Activated CD8-positive, alpha-beta memory T cell treated with anti-CD3 and anti-CD28 coated beads for 1 hour (primary cell): ENCODE measurements around the gene HTR7.

Experiments
- DNase-seq, 2 donors: peaks; one replicate each; pipeline ENCODE4 v3.0.0-alpha.2; 2020; ENCODE audit warnings: low read depth in 1 of 2; ENCODE audit errors: extremely low read depth in 1 of 2

HTR7 gene

DNA sequence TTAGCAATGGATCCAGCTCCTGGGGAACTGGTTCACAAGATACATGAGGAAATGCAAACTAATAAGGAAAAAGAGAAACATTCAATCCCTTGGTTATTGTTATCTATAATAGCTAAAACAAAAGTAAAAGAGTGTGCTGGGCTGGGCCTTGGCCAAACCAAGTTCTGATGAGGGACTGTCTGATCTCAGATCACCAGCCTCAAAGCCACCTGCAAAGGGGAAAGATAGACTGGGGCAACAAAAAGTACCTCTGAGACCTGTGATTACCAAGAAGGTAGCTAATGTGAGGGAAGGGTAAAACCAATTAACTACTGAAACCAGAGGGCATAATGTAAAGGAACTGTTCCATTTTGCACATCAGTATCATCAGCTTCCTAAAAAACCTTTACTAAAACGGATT lies 51.2 kb downstream of the HTR7 start:
- no peak for DNase-seq

DNA sequence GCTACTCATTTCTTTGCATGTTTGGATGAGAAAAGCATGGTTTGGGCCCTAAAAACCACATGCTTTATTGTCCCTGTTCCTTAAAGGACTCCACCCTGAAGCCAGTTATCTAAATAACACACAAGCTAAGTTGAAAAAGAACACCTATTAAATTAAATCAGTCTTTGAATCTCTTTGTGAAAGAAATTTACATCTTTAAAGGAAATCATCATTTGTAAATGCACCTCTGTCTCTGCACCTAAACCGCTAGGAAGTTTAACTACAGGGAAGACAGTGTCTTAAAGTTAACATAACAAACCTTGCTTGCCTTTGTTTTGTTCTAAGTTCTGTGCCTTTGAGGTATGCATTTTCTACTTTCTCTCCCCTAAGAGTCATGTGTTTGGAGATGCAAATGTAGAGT lies 52.6 kb downstream of the HTR7 start:
- no peak for DNase-seq

DNA sequence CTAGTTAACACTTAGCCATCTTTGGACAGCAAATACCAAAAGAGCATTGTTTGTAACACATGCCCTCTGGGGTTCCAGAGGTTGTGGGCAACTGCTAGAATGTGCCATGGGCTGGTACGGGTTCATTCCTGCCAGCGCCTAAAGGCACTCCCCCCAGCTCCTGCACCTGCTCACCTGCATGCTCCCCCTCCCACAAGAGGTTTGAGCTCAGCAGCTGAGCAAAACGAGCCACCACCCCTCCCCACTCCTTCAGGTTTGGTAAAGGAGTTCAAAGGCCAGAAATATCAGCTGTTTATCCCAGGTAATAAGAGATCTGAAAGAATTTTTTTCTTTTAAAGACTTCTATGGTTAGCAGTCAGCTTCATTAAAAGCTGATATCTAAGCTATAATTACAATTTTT lies 53.5 kb downstream of the HTR7 start:
- no peak for DNase-seq

DNA sequence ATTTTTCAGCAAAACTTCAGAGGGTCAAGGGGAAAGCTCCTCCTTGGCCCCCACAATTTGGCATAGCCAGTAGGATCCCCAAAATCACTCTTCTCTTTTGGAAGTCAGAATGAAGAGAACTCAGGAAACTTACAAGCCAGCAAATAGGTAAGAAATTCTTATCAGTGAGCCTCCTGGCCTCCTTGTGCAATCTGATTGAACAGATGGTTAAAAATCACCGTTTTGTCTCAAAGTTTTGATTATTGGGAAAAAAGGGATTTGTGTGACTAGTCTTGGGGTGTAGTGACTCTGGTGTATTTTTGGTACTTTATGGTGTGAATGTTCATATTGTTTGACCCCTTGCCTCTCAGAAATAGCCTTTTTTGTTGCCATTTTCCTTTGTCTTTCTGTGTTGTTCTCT lies 56.2 kb downstream of the HTR7 start:
- DNase-seq: no peak

DNA sequence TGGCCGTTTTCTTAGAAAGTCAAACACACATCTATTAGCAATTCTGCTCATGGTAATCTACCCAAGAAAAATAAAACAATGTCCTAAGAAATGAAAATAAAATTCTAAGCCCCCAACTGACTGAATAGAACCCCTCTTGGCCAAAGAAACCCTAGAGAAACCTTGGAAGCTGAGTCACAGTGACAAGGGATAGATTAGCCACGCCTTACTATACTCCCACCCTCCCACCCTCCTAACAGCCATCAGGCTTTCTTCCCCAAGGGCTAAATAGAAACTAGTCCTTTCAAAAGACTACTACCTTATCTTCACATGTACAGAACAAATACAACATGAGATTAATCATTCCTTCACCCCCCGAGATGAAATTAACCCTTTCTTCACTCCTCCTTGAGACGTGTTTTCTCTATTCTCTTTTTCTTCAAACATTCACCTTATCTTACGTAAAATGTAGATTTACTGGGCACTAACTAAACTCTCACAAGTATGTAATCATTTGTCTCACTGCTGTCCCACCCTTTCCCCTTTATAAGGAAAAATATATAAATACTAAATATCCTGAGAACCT lies 57.5 kb downstream of the HTR7 start:
- DNase-seq: no peak

DNA sequence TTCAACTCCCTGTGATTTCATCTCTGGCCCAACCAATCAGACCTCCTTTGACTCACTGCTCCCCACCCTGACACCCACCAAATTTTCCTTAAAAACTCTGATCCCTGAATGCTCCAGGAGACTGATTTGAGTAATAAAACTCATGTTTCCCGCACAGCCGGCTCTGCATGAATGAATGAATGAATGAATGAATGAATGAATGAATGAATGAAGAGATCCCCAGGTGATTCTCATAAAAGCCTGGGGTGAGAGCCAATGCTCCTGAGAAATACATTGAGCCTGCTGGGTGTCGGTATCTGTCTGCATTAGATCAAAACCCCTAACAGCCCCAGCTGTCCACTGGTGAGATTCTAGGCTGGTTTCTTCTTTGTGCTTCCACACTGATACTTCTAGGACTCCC lies 58.7 kb downstream of the HTR7 start:
- DNase-seq: no peak

DNA sequence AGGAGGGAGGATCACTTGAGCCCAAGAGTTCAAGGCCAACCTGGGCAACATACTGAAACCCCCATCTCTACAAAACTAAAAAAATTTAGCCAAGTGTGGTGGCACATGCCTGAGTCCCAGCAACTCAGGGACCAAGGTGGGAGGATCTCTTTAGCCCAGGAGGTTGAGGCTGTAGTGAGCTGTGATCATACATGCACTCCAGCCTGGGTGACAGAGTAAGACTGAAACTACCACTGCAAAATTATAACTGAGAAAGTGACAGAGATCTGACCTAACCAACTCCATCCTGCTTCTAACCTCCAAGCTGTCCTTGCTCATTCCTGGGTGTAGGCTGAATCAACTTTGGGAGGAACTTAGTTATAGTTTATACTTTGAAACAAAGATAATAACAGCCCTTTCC lies 59.4 kb downstream of the HTR7 start:
- no peak for DNase-seq

DNA sequence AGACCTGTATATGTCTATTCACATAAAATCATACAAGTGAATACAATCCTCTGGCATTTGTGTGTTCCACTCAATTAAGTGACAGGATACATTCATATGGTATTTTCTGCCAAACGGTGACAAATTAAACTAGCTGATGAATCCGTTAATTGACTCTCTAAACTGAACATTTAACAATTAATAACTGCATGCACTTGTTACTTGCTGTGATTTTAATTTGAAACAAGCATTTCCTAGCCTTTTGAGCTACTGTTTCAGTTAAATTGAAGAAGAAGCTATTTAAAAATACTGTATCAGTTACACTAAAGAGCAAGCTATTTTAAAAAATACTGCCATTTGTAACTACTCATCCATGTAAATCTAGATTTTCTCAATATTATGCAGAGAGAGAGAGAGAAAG lies 67.4 kb downstream of the HTR7 start:
- no peak for DNase-seq

DNA sequence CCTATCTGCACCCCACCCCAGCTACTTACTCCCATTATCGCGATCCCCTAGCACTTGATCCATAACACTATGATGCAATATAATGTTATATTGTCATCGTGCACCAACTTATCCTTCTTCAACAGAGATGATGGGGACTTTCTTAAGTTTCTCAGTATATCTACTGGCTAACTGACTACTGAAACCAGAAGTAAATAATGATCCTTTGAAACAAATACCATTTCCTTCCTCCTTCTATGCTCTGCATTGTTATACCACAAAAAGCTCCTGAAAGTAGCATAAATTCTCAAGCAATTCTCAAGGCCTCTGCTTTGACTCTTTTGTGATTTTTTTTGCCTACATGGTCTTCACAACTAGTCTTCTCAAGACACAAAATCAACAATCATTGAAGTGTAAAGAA lies 68.9 kb downstream of the HTR7 start:
- DNase-seq: no peak

DNA sequence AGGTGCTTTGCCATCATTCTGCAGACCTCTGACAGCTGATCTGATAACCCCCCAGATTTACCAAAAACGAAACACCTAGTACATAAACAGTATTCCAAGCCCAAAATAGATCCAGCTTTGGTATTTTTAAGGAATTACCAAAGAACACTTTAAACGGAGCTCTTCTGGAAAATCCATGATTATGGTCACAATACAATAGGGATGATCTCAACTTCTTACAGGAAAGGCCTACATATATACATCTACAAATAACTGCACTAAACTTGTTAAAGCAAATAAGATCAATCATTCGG lies 69.7 kb downstream of the HTR7 start:
- no peak for DNase-seq

DNA sequence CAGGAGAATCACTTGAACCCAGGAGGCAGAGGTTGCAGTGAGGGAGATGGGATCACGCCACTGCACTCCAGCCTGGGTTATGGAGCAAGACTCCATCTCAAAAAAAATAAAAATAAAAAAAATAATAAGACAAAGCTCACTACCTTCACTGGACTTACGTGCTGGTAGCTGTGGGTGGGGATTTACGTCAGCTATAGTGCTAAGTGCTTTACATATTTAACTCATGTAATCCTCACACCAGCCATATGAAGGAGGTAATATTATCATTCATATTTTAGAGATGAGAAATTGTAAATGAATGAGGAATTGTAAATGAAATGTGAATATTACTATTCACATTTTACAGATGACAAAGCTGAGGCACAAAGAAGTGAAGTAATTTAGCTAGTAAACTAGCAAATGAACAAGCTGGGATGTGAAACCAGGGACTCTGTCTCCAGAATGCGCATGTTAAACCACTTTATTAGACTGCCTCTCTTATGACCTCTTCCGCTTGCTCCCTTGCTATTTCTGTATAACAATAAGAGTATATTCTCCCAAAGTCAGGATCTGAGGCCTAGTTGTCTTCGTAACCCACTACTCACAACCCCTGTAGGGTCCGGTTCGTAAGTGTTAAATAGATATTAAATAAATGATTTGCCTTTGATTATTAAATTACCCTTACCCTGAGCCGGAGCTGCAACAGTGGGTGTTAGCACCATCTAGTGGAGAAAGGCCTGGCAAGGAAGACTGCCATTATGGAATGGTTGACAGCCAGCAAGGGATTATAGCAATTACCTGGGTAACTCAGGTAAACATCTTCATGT lies 70.2 kb downstream of the HTR7 start:
- DNase-seq: no peak

DNA sequence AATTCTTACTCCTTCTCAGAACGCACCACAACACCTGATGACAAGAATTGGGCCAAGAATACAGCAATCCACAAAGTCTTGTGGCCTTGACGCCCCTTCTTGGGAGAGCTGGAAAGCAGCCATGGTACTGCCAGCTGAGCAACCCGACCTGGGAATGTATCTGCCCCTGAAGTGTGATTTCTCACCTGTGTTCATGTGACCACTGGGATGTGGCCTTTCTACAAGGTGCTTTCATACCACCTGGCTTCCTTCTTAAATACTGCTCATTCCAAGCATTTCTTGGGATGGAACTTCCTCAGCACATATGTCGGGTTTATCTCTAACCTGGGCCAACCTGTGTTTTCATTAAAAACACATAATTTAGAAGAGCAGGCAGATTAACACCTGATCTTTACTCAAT lies 72.1 kb downstream of the HTR7 start:
- DNase-seq: no peak

DNA sequence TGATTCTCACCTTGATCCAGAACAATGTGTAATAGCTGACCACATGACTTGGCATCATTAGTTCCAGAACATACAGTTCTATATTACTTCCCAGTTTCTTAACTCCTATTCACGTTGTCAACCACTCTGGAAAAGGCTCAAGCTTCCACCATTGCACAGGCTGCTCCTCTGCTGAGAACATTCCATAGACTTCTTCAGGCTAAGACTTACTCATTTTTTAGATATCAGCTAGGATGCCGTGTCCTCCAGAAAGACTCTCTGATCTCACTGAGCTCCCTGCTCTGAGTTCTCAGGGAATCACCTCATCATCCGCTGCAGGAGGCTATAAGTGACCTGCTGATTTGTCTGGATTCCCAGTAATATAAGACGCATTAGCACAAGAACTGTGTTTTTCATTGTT lies 73.1 kb downstream of the HTR7 start:
- DNase-seq: no peak

DNA sequence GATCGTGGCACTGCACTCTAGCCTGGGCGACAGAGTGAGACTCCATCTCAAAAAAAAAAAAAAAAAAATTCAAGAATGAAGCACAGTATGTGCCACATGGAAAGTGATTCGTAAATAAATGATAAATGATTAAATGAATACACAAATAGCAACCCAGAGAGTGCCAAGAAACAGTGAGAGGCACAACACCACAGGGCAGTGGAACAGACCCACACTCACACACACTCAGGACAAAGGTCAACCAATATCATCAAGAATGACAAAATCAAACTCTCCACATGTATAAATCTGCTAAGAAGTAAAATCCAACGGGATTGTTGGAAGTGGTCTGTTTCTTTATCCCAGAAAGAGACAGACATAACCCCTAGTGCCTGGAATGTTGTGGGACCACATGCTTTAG lies 77.4 kb downstream of the HTR7 start:
- no peak for DNase-seq

DNA sequence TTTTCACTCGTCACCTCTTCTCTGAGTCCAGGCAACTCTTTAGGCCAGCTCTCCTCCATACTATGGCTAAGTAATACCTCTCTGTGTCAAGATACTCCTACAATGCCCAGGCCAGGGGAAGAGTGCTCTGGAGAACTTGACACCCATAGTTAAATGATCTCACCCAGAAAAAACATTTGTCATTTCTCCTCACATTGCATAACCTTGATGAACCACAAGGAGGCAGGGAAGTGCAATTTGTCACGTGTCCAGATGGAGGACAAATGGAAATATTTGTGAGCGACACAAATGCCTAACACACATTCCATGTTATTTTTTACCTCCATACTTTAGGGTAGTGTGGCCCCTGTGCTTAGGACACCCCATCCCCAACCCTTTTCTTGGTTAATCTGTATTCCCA lies 78.3 kb downstream of the HTR7 start:
- no peak for DNase-seq

DNA sequence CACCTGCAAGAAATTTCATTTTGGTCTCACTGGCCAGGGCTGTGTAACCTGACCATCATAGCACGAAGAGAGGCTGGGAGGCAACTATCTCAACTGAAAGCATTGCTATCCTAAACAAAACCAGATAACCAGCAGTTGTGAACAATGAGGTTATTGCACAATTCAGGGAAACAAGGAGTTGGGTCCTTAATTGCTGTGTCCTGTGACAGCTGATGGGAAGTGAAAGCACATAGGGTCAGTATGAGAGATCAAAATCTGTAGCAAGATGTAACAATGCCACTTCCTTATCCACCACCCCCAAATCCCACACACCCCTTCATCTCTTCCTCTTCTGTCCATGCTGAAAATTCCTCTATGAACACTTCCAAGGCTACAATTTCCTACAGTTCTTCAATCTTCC lies 80.2 kb downstream of the HTR7 start:
- no peak for DNase-seq

DNA sequence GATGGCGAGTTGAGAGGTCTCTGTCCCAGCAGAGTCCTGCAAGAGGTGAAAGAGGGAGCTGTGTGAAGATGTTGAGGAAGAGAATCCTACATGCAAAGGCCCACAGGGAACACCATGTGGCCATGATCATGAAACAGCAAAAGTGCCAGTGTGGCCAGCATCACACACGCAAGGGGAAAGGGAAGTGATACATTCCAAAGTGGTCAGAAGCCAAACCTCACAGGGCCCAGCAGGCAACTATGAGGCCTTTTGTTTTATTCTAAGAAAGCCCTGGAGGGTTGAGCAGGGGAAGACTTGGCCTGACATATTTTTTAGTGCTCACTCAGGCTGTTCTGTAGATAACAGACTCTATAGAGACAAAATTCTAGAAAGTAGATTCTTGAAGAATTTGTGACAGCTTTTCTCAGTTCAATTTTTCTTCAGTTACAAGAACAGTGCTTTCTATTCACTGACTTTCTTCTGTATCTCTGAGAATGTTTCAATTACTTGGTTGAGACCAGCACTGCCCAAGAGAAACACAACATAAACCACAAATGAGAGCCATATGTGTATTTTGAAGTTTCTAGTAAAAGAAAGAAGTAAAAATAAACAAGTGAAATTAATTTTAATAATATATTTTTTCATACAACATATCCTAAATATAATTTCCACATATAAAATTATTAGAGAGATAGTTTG lies 82.3 kb downstream of the HTR7 start:
- DNase-seq: no peak

DNA sequence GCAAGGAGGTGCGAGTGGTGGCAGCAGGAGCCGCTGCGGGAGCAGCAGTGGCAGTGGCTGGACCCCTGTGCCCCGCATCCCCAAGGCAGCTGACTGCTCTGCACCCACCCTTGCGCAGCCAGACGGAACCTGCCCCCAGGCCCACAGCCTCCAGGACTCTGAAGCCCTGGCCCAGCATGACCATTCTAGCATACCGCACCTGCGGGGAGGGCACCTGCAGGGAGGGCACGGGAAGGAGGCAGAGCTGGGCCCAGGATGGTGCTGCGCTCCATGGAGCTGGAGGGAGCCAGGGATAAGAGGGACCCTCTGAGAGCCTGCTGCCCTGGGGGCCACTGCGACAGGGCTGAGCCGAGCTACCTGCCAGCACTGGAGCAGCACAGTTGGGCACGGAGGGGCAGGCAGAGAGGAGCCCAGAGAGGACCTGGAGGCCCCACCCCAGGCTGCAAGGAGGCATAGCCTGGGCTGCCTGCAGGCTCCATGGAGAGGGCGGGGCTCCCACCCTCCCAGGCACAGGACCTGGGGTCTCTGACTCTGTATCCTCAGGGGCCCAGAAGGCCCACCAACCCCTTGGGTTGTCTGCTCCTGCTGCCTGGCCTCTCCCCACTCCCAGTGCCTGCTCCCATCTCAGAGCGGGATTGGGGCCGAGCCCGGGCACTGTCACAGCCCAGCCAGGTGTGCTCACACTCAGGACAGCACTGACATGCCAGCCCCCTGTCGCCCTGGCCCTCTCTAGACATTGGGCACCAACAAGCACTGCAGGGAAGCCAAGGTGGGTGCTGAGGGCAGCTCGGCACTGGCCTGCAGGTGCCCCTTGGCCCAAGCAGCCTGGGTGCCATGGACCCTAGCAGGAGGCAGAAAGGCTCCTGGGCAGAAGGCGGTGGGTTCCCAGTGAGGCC lies 87.6 kb downstream of the HTR7 start:
- DNase-seq: no peak

DNA sequence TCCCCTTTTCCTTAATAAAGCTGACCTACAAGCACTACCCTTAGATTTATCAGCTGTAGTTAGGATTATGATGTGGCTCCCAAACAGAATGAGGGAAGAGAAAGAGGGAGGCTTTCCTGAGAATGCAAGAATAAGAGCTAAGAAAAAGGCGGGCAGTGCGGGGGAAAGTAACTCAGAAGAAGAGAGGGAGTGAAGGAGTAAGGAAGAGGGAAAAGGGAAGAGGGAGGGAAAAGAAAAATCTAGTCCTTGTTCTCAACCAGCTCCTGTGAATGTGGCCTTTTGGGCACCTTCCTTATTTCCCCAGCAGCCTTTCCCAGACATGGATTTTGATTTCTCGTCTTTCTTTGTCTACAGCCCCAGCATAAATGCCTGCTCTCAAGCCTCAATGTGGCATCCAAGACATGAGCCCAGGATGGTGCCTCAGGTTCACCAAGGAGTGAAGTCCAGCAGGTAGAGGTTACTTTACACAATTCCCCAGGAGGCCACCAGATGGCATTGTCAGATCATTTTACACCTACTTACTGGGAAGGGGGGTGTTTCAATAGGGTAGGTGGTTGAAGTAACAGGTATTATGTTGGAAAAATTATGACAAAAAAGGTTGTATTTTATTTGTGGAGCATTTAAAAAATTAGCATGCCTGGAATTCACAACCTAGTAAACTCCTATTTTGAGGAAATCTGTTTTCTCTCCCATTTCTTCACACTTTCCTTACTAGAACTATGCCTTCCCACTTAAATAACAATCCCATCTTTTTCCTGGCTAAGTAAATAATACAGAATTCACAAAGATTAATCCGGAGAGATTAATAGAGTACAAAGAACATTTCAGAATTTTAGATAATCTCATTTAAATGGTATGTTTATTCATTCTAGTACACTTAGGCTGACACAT lies 106.5 kb downstream of the HTR7 start:
- no peak for DNase-seq

DNA sequence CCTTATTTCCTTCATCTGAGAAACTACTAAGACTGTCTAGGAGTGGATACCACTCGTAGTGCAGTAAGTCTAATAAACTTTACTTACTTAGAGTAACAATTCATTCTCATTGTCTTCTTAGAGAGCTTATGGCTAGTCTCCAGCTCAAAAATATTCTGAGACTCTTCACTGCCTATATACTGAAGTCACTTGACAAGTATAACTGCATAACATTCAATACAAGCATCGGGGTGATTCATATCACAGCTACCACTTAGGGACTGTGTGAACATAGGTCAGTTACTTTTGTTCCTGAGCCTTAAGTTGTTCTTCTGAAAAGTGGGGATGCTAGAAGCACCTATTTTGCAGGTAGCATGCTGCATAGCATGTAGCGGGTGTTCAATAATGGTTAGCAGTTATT lies 111.0 kb downstream of the HTR7 start:
- DNase-seq: no peak

DNA sequence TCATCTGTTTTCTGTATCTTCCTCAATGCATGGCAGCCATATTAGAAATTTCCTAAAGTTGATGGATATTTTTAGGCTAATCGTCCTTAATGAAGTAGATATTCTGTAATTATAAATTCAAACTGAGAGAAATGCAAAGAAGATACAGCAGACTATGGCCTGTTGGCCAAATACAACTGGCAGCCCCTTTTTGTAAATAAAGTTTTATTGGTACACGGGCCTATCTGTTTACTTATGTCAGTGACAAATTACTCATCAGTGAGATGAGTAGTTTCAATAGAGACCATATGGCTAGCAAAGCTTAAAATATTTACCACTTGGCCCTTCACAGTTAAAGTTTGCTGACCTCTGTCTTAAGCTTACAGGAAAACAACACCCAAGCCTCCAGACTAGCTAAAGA lies 112.3 kb downstream of the HTR7 start:
- DNase-seq: no peak
